WTC11 (cell line): ENCODE measurements around the gene GALNT2.

Experiments
- AFF4 ChIP-seq: sonication (generic); formaldehyde crosslinking; IDR thresholded peaks from 2 replicates; pipeline ENCODE4 v1.8.1; 2023; ENCODE audit warnings: mild to moderate bottlenecking, missing genetic modification reagents, borderline replicate concordance
- CREM ChIP-seq: sonication (generic); formaldehyde crosslinking; IDR thresholded peaks from 2 replicates; pipeline ENCODE4 v1.8.1; 2022; ENCODE audit warnings: mild to moderate bottlenecking, missing genetic modification reagents, moderate library complexity
- CTCF ChIP-seq: fragments of 200-600 bp; IDR thresholded peaks from 2 replicates; pipeline ENCODE4 v1.8.0; 2022; ENCODE audit warnings: antibody characterized with exemption
- E2F4 ChIP-seq: sonication (generic); formaldehyde crosslinking; IDR thresholded peaks from 2 replicates; pipeline ENCODE4 v1.8.1; 2022; ENCODE audit warnings: low read depth, mild to moderate bottlenecking, moderate library complexity, missing genetic modification reagents, borderline replicate concordance
- ELF4 ChIP-seq: sonication (generic); formaldehyde crosslinking; IDR thresholded peaks from 2 replicates; pipeline ENCODE4 v1.8.1; 2022; ENCODE audit warnings: low read depth, mild to moderate bottlenecking, moderate library complexity, missing genetic modification reagents
- ESRRA ChIP-seq: sonication (generic); formaldehyde crosslinking; IDR thresholded peaks from 2 replicates; pipeline ENCODE4 v1.8.1; 2022; ENCODE audit warnings: mild to moderate bottlenecking, missing genetic modification reagents, borderline replicate concordance
- FOXP4 ChIP-seq: sonication (generic); formaldehyde crosslinking; IDR thresholded peaks from 2 replicates; pipeline ENCODE4 v1.8.0; 2022; ENCODE audit warnings: mild to moderate bottlenecking, missing genetic modification reagents
- IRF1 ChIP-seq: sonication (generic); formaldehyde crosslinking; IDR thresholded peaks from 2 replicates; pipeline ENCODE4 v1.8.0; 2023; ENCODE audit warnings: missing genetic modification reagents
- KAT7 ChIP-seq: sonication (generic); formaldehyde crosslinking; IDR thresholded peaks from 2 replicates; pipeline ENCODE4 v1.8.1; 2023; ENCODE audit warnings: missing genetic modification reagents, mild to moderate bottlenecking, borderline replicate concordance
- MAX ChIP-seq: sonication (generic); formaldehyde crosslinking; IDR thresholded peaks from 2 replicates; pipeline ENCODE4 v1.8.0; 2022; ENCODE audit warnings: mild to moderate bottlenecking, missing genetic modification reagents
- SP1 ChIP-seq: sonication (generic); formaldehyde crosslinking; conservative IDR thresholded peaks from 2 replicates; pipeline ENCODE4 v1.8.1; 2022; ENCODE audit warnings: missing genetic modification reagents
- TEAD1 ChIP-seq: sonication (generic); formaldehyde crosslinking; IDR thresholded peaks from 2 replicates; pipeline ENCODE4 v1.8.0; 2022; ENCODE audit warnings: mild to moderate bottlenecking, missing genetic modification reagents
- USF2 ChIP-seq: sonication (generic); formaldehyde crosslinking; IDR thresholded peaks from 2 replicates; pipeline ENCODE4 v1.8.1; 2023; ENCODE audit warnings: mild to moderate bottlenecking, missing genetic modification reagents, moderate library complexity

GRCh38 chr1:230288641-230289349, 221.8 kb downstream of the GALNT2 start:
- TF ChIP-seq CTCF: no peak
- no peak for TF ChIP-seq IRF1
- TF ChIP-seq AFF4 (CRISPR knock-in tag): no peak
- no peak for TF ChIP-seq FOXP4 (CRISPR knock-in tag)
- TF ChIP-seq CREM (CRISPR knock-in tag): no peak
- TF ChIP-seq ELF4 (CRISPR knock-in tag): no peak
- no peak for TF ChIP-seq TEAD1 (CRISPR knock-in tag)
- TF ChIP-seq MAX (CRISPR knock-in tag): no peak
- TF ChIP-seq ESRRA (CRISPR knock-in tag): no peak
- TF ChIP-seq KAT7 (CRISPR knock-in tag): no peak
- no peak for TF ChIP-seq E2F4
- no peak for TF ChIP-seq USF2 (CRISPR knock-in tag)
- no peak for TF ChIP-seq SP1 (CRISPR knock-in tag)
